Pancreas (tissue), 10 donors: Measurements from ENCODE around the gene VPS13D. TPM values are rescaled to one million over a fixed set of nuclear protein-coding genes. Genes with fewer than 3 reads are reported as not detected.

Experiments used
- ATAC-seq, 4 donors: fragments of 200-7000 bp; cut with Tn5 transposase; one replicate each; pipeline versions ENCODE4 v1.8.0 to v1.9.1; 2020; ENCODE audit warnings: mild to moderate bottlenecking in 4 of 4, moderate library complexity in 4 of 4
- DNase-seq, 6 donors: peaks; one replicate each; pipeline ENCODE4 v3.0.0-alpha.2; 2020
- FAIRE-seq: peaks from 2 replicates; lab custom pipeline; 2012; peaks lifted over from hg19 to GRCh38; lab: Jason Lieb, UNC
- H3K27ac ChIP-seq, 4 donors: fragments of 200-600 bp; sonication (generic); 1 replicate in 3 of 4; 2 replicates in 1 of 4; pipeline versions ENCODE4 v1.5.0 to v1.8.0; 2020
- H3K27me3 ChIP-seq, 4 donors: fragments of 200-600 bp; one replicate each; pipeline ENCODE4 v1.8.0; 2021
- H3K36me3 ChIP-seq, 3 donors: fragments of 200-600 bp; sonication (generic) in 1 of 3; one replicate each; pipeline versions ENCODE4 v1.5.0 to v1.8.0; 2020 to 2021
- H3K4me1 ChIP-seq, 3 donors: fragments of 200-600 bp; one replicate each; pipeline ENCODE4 v1.8.0; 2021
- H3K4me3 ChIP-seq, 4 donors: fragments of 200-600 bp; sonication (generic) in 2 of 4; one replicate each; pipeline versions ENCODE4 v1.5.0 to v1.8.0; 2020 to 2021
- H3K9me3 ChIP-seq, 4 donors: fragments of 200-600 bp; one replicate each; pipeline ENCODE4 v1.8.0; 2021
- WGBS, 2 donors: extraction: QIAGEN DNeasy Blood & Tissue Kit; methylation state at CpG; one replicate each; pipeline ENCODE4 v1.1.7; 2013; 5-methylcytosine and 5-hydroxymethylcytosine counted together
- intact Hi-C, 3 donors: fragments of 100-400 bp; cut with DNase I; formaldehyde crosslinking; loops; one replicate each; pipeline versions ENCODE4 v1.11.1 to v1.14.2; 2022
- polyA plus RNA-seq, 2 donors: library from polyadenylated mRNA; stranded (reverse); fragments of 200-250 nt; gene quantifications; one replicate each; pipeline ENCODE4 v1.2.3, GENCODE V29; 2013
- total RNA-seq, 6 donors: library from RNA; stranded (reverse); fragmentation: NEBNext Ultra II Directional in 4 of 6; extraction: Animal tissue kit (Norgen Biotek cat#: 25700) in 4 of 6; gene quantifications; one replicate each; pipeline versions ENCODE4 v1.2.1 to v1.2.4, GENCODE V29; 2021 to 2023
- TF ChIP-seq, protein P1 (sequence below), 4 donors: fragments of 200-600 bp; sonication (generic) in 3 of 4; IDR thresholded peaks; one replicate each; pipeline versions ENCODE4 v1.5.0 to v1.8.0; 2021; ENCODE audit warnings: antibody characterized with exemption in 4 of 4
- donor health status: healthy with polysubstance abuse.
- donor health status: DM: no; HTN: no; CAD: no; lungs with moderate emphysema.
- donor health status: DM: no; HTN: no; CAD: no.
- donor health status: control.
- donor health status: control.
- donor health status: Bipolar disorder and iron deficiency.
- donor health status: DM: yes; HTN: yes; CAD: no.
- donor health status: DM: no; HTN: no; CAD: no.
- donor health status: DM: no; HTN: no; CAD: no.
- donor health status: DM: yes; HTN: yes; CAD: no.

VPS13D gene
- total and polyA plus RNA-seq, 8 donors: 13.7 to 39.0 (median 24.8) TPM

DNA sequence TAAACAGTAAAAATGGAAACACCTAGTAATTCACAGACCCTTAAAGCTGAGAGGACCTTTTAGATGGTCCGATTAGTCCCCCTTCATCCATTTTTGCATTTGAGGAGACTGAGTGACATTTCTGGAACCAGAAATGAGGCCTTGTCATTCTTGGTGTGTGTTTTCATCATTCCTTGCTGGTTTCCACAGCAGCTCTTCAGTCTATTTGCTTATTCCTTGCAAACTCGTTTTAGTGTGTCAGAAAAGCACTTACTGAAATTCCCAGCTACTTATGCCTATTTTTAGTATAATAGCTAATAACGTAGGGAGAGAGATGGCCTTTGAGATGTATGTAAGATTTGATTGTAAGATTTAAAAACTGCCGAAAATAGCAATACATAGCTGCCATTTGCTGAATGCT is 70.9 kb downstream of the VPS13D start:
- peak in 1 of 4 donors; percentile 30 for ATAC-seq
- Histone ChIP-seq H3K4me1 (no peaks in the 10 kb centered on the region), H3K36me3 (peaks cover 0 to 30% (median 3%) of the 10 kb centered on the region in 3 donors), H3K4me3 (no peak overlapping the region), H3K27ac (no peak overlapping the region), H3K9me3 (no peaks in the 10 kb centered on the region), H3K27me3 (no peaks in the 10 kb centered on the region)
- DNase-seq: no peak
- intact Hi-C loops: no loop called here
- FAIRE-seq: no peak
- 80 to 86% methylated on average over 4 of the region's 4 CpGs for WGBS, 2 donors
- TF ChIP-seq, protein P1, sequence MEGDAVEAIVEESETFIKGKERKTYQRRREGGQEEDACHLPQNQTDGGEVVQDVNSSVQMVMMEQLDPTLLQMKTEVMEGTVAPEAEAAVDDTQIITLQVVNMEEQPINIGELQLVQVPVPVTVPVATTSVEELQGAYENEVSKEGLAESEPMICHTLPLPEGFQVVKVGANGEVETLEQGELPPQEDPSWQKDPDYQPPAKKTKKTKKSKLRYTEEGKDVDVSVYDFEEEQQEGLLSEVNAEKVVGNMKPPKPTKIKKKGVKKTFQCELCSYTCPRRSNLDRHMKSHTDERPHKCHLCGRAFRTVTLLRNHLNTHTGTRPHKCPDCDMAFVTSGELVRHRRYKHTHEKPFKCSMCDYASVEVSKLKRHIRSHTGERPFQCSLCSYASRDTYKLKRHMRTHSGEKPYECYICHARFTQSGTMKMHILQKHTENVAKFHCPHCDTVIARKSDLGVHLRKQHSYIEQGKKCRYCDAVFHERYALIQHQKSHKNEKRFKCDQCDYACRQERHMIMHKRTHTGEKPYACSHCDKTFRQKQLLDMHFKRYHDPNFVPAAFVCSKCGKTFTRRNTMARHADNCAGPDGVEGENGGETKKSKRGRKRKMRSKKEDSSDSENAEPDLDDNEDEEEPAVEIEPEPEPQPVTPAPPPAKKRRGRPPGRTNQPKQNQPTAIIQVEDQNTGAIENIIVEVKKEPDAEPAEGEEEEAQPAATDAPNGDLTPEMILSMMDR (IDR thresholded peaks at IDR 0.05): no peak

DNA sequence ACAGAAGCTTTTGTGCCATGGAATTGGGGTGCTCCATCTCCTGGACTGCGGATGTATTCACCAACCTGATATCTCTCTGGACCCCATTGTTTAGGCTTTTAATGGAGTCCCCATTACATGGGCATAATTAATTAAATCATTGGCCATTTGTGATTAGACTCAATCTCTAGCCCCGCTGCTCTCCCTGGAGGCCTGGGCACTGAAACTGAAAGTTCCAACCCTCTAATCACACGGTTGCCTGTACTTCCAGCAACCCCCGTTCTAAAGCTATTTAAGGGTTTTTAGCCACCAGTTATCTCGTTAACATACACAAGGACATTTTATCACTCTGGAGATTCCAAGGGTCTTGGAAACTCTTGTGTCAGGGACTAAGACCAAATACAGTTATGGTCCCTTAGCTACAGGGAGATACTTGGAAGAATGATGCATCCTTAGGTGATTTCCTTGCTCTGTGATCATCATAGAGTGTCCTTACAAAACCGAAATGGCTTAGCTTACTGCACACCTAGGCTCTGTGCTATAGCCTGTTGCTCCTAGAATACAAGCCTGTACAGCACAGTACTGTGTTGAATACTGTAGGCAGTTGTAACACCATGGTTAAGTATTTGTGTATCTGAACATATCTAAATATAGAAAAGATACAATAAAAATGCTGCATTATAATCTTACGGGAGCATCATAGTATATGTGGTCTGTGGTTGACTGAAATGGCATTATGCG is 71.8 kb downstream of the VPS13D start:
- TF ChIP-seq, protein P1 (IDR thresholded peaks at IDR 0.05): no peak
- H3K4me3 ChIP-seq: no peak overlapping the region
- no peaks in the 10 kb centered on the region for H3K27me3 ChIP-seq
- peaks cover 0 to 31% (median 3%) of the 10 kb centered on the region in 3 donors for H3K36me3 ChIP-seq
- no peak overlapping the region for H3K27ac ChIP-seq
- no peaks in the 10 kb centered on the region for H3K9me3 ChIP-seq
- 88 to 90% methylated on average over 8 of the region's 8 CpGs for WGBS, 2 donors
- intact Hi-C loops: no loop called here
- no peaks in the 10 kb centered on the region for H3K4me1 ChIP-seq
- ATAC-seq: no peak
- DNase-seq: no peak
- no peak for FAIRE-seq

DNA sequence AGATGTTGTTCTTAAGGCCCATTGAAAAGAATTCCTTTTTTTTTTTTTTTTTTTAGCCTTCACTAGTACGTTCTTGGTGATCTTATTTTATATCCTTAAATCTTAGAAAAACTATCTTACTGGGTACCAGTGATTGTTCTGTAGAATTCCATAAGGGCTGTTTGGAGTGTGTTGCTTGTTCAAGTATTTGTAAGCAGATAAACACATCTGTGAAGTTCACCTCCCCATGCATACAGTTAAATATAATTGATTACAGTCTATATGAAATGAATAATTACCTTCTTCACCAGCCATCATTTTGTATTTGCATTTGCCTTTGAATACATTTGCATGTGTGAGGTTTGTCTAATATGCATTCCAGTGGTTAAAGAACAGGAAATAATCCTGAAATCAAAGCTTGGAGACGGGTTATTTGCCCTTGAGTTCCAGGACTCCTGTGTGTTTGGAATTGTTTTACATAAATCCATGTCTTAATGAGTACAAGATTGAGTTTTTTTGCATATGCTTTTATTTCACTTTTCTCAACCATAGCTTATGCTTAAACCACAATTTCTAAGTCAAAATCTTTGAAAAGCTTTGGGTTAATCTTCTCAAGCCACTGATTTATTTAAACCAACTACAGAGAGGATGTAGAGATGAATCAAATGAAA is 73.1 kb downstream of the VPS13D start:
- no peaks in the 10 kb centered on the region for H3K9me3 ChIP-seq
- no peak for FAIRE-seq
- no peak for DNase-seq
- H3K4me1 ChIP-seq: no peaks in the 10 kb centered on the region
- TF ChIP-seq, protein P1 (IDR thresholded peaks at IDR 0.05): no peak
- peaks cover 0 to 41% (median 0%) of the 10 kb centered on the region in 3 donors for H3K36me3 ChIP-seq
- WGBS, 2 donors: 75 to 85% methylated on average over 2 of the region's 2 CpGs
- ATAC-seq: no peak
- no peak overlapping the region for H3K27ac ChIP-seq
- intact Hi-C loops: no loop called here
- H3K4me3 ChIP-seq: no peak overlapping the region
- H3K27me3 ChIP-seq: no peaks in the 10 kb centered on the region

DNA sequence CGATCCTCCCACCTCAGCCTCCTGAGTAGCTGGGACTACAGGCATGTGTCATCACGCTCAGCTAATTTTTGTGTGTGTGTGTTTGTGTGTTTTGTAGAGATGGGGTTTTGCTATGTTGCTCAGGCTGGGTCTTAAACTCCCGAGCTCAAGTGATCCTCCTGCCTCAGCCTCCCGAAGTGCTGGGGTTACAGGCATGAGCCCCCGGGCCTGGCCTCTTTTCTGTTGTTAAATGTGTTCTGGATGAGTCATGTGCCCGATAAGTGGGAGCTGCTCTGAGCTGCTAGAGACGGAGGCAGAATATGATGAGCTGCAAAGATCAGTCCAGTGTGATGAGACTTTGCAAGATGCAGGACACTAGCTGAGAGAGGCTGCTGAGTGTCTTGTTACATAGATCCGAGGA is 75.5 kb downstream of the VPS13D start:
- H3K27me3 ChIP-seq: no peaks in the 10 kb centered on the region
- intact Hi-C loops: no loop called here
- peaks cover 0 to 58% (median 6%) of the 10 kb centered on the region in 3 donors for H3K36me3 ChIP-seq
- no peak overlapping the region for H3K4me3 ChIP-seq
- no peaks in the 10 kb centered on the region for H3K9me3 ChIP-seq
- DNase-seq: peak in 1 of 6 donors; percentile 18
- H3K27ac ChIP-seq: no peak overlapping the region
- no peaks in the 10 kb centered on the region for H3K4me1 ChIP-seq
- peak in 1 of 4 donors; percentile 48 for ATAC-seq
- TF ChIP-seq, protein P1 (IDR thresholded peaks at IDR 0.05): no peak
- FAIRE-seq: no peak
- WGBS, 2 donors: 89 to 94% methylated on average over 8 of the region's 8 CpGs
